PFSK-1 (cell line): ENCODE measurements around the gene SYNE1.

ENCODE experiments used
- FOXP2 ChIP-seq: optimal IDR thresholded peaks from 2 replicates; pipeline ENCODE3; 2011; ENCODE audit warnings: borderline replicate concordance, control low read depth, inconsistent platforms; ENCODE audit not compliant: insufficient read depth; ENCODE audit errors: extremely low read length, extremely low read depth
- POLR2AphosphoS5 ChIP-seq: IDR thresholded peaks from 2 replicates; pipeline ENCODE4 v1.6.1; 2012; ENCODE audit warnings: low read depth, mild to moderate bottlenecking, control low read depth, low read length, moderate library complexity
- SIN3A ChIP-seq: IDR thresholded peaks from 2 replicates; pipeline ENCODE4 v1.6.1; 2012; ENCODE audit warnings: mild to moderate bottlenecking, low read length, moderate library complexity, borderline replicate concordance; ENCODE audit not compliant: insufficient read depth
- TAF1 ChIP-seq: IDR thresholded peaks from 2 replicates; pipeline ENCODE4 v1.6.1; 2012; ENCODE audit warnings: low read length, control low read depth, borderline replicate concordance; ENCODE audit not compliant: insufficient read depth
- TF ChIP-seq, protein P1 (sequence below), 2 experiments: IDR thresholded peaks; 2 replicates each; pipeline versions ENCODE4 v1.6.1 to v1.8.0; 2011 to 2012; ENCODE audit warnings: low read depth in 2 of 2, low read length in 2 of 2, control low read depth in 1 of 2, inconsistent platforms in 1 of 2, mild to moderate bottlenecking in 1 of 2, moderate library complexity in 1 of 2; ENCODE audit not compliant: insufficient read depth in 1 of 2

Gene SYNE1

DNA sequence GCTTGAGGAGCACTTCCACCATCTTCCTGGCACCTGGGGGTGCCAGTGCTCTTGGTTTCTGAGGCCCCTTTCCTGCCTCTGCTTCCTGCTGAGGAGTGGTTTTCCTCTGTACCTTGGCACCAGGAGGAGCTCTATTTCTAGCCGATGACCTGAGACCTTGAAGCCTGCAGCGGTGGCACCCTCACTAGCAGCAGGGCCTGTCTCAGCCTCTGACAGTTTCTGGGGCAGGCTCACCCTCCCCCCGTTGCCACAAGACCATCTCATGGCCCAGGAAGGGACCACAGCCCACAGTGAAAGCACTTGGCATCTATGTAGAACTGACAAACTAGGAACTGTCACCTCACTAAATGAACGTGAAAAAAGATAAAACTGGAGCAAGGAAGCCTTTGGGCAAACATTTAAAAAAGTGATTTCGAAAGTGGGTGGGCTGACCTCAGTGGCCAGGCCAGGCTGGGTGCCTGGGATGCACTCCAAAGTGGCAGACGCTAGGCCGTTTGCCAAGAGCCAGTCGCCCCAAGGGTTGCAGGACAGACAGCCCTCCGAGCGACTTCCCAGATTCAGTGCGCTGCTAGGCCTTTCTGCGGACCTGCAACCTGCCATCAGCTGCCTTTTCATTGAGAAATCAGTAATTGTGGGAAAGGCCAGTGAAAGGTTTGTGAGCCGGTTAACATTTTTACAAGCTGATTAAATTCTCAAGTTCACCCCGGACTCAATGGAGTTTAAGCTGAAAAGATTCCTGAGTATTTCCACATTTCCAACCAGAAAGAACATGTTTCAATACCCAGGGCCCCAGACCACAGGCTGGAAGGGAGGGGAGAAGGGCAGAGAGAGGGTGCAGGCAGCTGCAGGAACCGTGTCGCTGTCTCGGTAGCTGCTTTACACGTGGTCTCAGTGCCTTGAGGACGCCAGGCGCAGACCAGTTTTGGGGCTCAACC lies 526.0 kb downstream of the SYNE1 start:
- TF ChIP-seq, protein P1, sequence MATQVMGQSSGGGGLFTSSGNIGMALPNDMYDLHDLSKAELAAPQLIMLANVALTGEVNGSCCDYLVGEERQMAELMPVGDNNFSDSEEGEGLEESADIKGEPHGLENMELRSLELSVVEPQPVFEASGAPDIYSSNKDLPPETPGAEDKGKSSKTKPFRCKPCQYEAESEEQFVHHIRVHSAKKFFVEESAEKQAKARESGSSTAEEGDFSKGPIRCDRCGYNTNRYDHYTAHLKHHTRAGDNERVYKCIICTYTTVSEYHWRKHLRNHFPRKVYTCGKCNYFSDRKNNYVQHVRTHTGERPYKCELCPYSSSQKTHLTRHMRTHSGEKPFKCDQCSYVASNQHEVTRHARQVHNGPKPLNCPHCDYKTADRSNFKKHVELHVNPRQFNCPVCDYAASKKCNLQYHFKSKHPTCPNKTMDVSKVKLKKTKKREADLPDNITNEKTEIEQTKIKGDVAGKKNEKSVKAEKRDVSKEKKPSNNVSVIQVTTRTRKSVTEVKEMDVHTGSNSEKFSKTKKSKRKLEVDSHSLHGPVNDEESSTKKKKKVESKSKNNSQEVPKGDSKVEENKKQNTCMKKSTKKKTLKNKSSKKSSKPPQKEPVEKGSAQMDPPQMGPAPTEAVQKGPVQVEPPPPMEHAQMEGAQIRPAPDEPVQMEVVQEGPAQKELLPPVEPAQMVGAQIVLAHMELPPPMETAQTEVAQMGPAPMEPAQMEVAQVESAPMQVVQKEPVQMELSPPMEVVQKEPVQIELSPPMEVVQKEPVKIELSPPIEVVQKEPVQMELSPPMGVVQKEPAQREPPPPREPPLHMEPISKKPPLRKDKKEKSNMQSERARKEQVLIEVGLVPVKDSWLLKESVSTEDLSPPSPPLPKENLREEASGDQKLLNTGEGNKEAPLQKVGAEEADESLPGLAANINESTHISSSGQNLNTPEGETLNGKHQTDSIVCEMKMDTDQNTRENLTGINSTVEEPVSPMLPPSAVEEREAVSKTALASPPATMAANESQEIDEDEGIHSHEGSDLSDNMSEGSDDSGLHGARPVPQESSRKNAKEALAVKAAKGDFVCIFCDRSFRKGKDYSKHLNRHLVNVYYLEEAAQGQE (IDR thresholded peaks at IDR 0.05; ENCODE audit: insufficient read depth in 1 of 2, low read depth in 2 of 2, low read length in 2 of 2), result no peak
- no peak for TF ChIP-seq SIN3A
- no peak for TF ChIP-seq POLR2AphosphoS5
- no peak for TF ChIP-seq TAF1
- no peak for TF ChIP-seq FOXP2

DNA sequence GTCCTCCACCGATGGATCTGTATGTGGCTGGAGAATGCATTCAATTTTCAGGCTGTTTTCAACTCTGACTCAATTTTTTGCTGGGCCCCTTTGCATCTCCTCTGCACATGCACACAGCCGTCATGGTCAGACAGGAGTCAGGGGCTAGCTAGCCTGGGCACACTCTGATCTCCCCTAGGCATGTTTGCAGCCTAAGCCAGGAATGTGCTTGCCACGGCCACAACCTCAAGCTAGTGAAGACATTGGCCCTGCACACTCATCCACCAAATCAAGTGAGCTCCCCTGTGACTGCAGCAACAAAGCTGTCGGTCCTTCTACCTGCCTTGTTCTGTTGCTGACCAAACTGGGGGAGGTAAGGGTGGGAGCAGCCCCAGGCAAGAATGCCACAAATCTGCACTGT lies 529.2 kb downstream of the SYNE1 start:
- no peak for TF ChIP-seq POLR2AphosphoS5
- TF ChIP-seq TAF1, result no peak
- TF ChIP-seq FOXP2, result no peak
- TF ChIP-seq, protein P1 (IDR thresholded peaks at IDR 0.05; ENCODE audit: insufficient read depth in 1 of 2, low read depth in 2 of 2, low read length in 2 of 2), result no peak

DNA sequence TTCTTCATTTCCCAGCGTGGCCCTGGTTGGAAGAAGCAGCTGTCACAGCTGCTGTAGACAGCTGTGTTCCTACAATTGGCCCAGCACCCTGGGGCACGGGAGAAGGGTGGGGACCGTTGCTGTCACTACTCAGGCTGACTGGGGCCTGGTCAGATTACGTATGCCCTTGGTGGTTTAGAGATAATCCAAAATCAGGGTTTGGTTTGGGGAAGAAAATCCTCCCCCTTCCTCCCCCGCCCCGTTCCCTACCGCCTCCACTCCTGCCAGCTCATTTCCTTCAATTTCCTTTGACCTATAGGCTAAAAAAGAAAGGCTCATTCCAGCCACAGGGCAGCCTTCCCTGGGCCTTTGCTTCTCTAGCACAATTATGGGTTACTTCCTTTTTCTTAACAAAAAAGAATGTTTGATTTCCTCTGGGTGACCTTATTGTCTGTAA lies 537.0 kb downstream of the SYNE1 start:
- TF ChIP-seq TAF1, result no peak
- TF ChIP-seq, protein P1 (IDR thresholded peaks at IDR 0.05; ENCODE audit: insufficient read depth in 1 of 2, low read depth in 2 of 2, low read length in 2 of 2), result no peak
- TF ChIP-seq FOXP2, result no peak
- no peak for TF ChIP-seq POLR2AphosphoS5
- no peak for TF ChIP-seq SIN3A

DNA sequence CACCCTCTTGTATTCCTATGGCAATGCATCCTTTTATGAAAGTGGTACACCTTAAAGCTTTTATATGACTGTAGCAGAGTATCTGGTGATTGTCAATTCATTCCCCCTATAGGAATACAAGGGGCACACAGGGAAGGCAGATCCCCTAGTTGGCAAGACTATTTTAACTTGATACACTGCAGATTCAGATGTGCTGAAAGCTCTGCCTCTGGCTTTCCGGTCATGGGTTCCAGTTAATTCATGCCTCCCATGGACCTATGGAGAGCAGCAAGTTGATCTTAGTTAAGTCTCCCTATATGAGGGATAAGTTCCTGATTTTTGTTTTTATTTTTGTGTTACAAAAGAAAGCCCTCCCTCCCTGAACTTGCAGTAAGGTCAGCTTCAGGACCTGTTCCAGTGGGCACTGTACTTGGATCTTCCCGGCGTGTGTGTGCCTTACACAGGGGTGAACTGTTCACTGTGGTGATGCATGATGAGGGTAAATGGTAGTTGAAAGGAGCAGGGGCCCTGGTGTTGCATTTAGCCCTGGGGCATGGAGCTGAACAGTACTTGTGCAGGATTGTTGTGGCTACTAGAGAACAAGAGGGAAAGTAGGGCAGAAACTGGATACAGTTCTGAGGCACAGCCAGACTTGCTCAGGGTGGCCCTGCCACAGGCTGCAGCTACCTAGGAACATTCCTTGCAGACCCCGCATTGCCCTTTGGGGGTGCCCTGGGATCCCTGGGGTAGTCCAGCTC lies 537.5 kb downstream of the SYNE1 start:
- TF ChIP-seq SIN3A, result no peak
- TF ChIP-seq POLR2AphosphoS5, result no peak

DNA sequence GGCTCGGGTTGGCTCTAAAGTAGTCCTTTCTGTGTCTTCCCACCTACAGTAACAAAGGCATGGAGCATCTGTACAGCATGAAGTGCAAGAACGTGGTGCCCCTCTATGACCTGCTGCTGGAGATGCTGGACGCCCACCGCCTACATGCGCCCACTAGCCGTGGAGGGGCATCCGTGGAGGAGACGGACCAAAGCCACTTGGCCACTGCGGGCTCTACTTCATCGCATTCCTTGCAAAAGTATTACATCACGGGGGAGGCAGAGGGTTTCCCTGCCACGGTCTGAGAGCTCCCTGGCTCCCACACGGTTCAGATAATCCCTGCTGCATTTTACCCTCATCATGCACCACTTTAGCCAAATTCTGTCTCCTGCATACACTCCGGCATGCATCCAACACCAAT lies 538.5 kb downstream of the SYNE1 start:
- TF ChIP-seq, protein P1 (IDR thresholded peaks at IDR 0.05; ENCODE audit: insufficient read depth in 1 of 2, low read depth in 2 of 2, low read length in 2 of 2), result no peak
- TF ChIP-seq FOXP2, result no peak
- TF ChIP-seq POLR2AphosphoS5, result no peak
- no peak for TF ChIP-seq SIN3A
- TF ChIP-seq TAF1, result no peak
